Esophagus squamous epithelium (tissue), 4 donors: ENCODE results near the gene RNF103.

Experiments
- POLR2A ChIP-seq, 4 donors: fragments of 450-650 bp; IDR thresholded peaks; one replicate each; pipeline ENCODE4 v1.6.1; 2017; ENCODE audit warnings: antibody characterized with exemption in 4 of 4, mild to moderate bottlenecking in 4 of 4, moderate library complexity in 3 of 4
- TF ChIP-seq, protein P1 (sequence below), 6 experiments: fragments of 450-650 bp in 4 of 6; fragments of 200-600 bp in 2 of 6; sonication (generic) in 2 of 6; IDR thresholded peaks; one replicate each; pipeline ENCODE4 v1.5.1; 2016 to 2019; ENCODE audit warnings: antibody characterized with exemption in 6 of 6, mild to moderate bottlenecking in 4 of 6, moderate library complexity in 4 of 6

GRCh38 chr2:86598966-86599365 lies 24.7 kb downstream of the RNF103 start:
- TF ChIP-seq, protein P1, sequence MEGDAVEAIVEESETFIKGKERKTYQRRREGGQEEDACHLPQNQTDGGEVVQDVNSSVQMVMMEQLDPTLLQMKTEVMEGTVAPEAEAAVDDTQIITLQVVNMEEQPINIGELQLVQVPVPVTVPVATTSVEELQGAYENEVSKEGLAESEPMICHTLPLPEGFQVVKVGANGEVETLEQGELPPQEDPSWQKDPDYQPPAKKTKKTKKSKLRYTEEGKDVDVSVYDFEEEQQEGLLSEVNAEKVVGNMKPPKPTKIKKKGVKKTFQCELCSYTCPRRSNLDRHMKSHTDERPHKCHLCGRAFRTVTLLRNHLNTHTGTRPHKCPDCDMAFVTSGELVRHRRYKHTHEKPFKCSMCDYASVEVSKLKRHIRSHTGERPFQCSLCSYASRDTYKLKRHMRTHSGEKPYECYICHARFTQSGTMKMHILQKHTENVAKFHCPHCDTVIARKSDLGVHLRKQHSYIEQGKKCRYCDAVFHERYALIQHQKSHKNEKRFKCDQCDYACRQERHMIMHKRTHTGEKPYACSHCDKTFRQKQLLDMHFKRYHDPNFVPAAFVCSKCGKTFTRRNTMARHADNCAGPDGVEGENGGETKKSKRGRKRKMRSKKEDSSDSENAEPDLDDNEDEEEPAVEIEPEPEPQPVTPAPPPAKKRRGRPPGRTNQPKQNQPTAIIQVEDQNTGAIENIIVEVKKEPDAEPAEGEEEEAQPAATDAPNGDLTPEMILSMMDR (IDR thresholded peaks at IDR 0.05), result no peak
- TF ChIP-seq POLR2A (IDR thresholded peaks at IDR 0.05), result no peak
